Memory B cell (primary cell): ENCODE measurements around the gene SFXN2.

Experiments
- ATAC-seq: fragments of 150-1000 bp; cut with Tn5 transposase; 2 replicates; pipeline ENCODE4 v1.10.0; 2021; ENCODE audit warnings: low read depth, mild to moderate bottlenecking, moderate library complexity
- DNase-seq, 2 donors: peaks; one replicate each; pipeline ENCODE4 v3.0.0; 2022; ENCODE audit warnings: low spot score in 2 of 2
- H3K27ac Mint-ChIP-seq: one replicate; pipeline ENCODE4 v1.8.0; 2022; ENCODE audit warnings: mild to moderate bottlenecking, moderate library complexity, mixed read lengths
- H3K27me3 Mint-ChIP-seq: one replicate; pipeline ENCODE4 v1.8.0; 2022; ENCODE audit warnings: mixed read lengths
- H3K36me3 Mint-ChIP-seq: one replicate; pipeline ENCODE4 v1.8.0; 2022; ENCODE audit warnings: mild to moderate bottlenecking, mixed read lengths
- H3K4me1 Mint-ChIP-seq: one replicate; pipeline ENCODE4 v1.8.0; 2022; ENCODE audit warnings: mixed read lengths
- H3K4me3 Mint-ChIP-seq: one replicate; pipeline ENCODE4 v1.8.0; 2022; ENCODE audit warnings: mild to moderate bottlenecking, moderate library complexity, mixed read lengths
- H3K9me3 Mint-ChIP-seq: one replicate; pipeline ENCODE4 v1.8.0; 2022; ENCODE audit warnings: mixed read lengths

SFXN2 gene

DNA sequence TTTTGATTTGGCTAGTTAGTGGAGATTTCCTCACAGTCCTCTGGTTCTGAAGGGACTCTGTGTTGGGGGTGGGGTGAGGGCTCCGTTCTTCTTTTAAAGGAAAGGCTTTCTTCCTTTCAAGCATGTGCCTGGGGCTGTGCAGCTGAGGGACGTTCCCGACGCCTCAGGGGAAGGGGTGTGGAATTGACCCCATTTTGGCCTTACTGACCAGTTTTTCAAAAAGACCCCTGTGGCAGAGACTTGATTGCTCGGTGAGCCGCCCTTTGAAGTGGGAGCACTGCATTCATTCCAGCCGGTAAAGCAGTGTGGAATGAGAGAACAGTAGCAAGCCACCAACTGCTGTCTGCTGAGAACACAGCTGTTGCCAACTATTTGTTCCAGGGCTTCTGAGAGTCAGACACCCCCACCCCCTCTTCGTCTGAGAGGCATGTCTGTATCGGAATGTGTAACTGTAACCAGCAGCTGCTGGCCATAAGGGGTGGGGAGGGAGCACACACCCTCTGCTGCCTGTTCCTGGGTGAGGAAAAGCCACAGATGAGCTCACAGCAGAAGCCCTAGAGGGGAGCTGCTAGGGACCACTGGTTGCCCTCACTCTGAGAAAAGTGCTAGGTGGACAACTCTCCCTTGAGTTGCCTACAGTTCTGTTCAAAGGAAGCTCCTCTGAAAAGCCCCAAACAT, 62.5 kb downstream of the SFXN2 start:
- Mint-ChIP-seq H3K36me3 (peaks cover 4% of the 10 kb centered on the region), H3K9me3 (no peaks in the 10 kb centered on the region), H3K27me3 (no peaks in the 10 kb centered on the region), H3K4me1 (peaks cover 26% of the 10 kb centered on the region), H3K27ac (no peak overlapping the region), H3K4me3 (no peak overlapping the region)
- no peak for DNase-seq
- ATAC-seq, result no peak

DNA sequence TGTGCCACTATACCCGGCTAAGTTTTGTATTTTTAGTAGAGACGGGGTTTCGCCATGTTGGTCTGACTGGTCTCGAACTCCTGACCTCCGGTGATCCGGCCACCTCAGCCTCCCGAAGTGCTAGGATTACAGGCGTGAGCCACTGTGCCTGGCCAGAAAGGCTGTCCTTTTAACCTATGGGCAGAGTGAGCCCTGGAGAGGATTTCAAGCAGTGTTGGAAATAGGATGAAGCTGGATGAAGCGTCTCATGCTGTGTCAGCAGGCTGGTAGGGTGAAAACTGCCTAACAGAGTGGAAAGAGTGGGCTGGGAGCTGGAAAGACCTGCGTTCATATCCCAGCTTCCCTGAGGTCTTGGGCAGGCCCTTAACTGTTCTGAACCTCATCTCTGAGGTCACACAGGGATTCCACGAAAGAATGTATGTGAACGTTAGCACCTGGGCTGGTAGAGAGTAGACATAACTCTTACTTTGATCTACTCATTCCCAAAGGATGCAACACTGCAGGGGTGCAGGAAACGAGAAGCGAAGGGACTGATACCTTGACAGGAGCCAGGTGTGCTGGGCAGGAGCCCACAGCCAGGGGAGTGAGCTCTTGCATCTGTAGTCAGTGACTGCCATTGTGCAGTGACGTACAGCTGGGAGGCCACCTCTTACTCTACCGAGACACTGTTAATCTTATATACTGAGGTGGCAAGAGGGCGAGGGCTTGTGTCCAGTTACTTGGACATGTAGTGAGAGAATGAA, 63.4 kb downstream of the SFXN2 start:
- DNase-seq (no peak), ATAC-seq (no peak)
- Mint-ChIP-seq H3K27ac (no peak overlapping the region), H3K4me3 (no peak overlapping the region), H3K4me1 (peaks cover 30% of the 10 kb centered on the region), H3K9me3 (no peaks in the 10 kb centered on the region), H3K36me3 (peaks cover 4% of the 10 kb centered on the region), H3K27me3 (no peaks in the 10 kb centered on the region)

DNA sequence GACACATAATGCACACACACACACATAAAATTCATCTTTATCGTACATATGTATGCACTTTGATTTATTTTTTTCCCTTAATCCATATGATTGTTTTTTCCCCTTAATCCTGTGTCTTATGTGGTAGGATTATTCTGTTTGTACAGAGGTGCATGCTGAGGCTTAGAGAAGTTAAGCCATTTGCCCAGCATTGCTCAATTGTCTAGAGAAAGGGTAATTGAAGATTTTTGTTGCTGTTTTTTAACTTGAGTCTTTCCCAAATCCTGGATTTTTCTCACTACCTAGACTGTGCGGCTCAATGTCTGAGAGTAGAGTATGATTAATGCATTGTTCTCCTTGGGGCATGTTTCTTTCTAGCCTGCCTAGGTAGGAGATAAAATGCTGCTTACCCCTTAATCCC, 64.3 kb downstream of the SFXN2 start:
- Mint-ChIP-seq H3K9me3 (no peaks in the 10 kb centered on the region), H3K4me1 (peaks cover 36% of the 10 kb centered on the region)
- DNase-seq, result no peak

DNA sequence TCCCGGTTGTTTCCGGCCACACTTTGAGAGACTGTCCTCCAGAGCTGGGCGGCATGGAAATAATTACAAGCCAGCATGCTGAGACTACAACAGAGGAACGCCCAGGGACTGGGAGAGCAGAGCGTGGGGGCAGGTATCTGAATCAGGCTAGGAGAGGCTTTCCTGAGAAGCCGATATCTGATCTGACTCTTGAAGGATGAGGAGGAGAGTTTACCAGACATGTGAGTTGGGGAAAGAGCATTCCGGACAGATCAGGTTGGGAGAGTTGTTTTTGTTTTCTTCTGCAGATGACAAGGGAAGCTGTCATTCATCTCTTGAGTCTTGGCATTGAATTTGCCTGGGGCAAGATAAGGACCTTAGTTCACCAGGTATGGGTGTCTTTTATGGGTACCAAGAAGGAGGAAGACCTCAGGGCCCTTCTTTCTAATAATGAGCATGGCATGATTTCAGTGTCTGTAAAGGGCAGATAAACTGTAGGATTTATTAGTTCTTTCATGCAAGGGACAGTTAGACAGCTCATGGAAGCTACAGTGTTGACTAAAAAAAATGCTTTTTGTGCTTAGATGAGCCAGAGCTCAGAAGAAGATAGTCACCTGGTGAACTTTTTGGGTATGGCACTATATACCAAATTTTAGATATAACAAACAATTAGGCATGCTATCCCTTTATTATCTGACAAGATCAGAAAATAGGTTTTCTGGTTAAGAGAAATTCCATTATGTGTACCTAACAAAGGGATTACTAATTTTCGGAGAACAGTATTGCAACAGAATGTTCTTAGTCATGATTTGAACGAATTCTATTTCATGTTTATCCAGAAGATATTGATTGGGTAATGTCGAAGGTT, 65.5 kb downstream of the SFXN2 start:
- H3K4me1 Mint-ChIP-seq, result peaks cover 31% of the 10 kb centered on the region
- no peak overlapping the region for H3K27ac Mint-ChIP-seq
- H3K36me3 Mint-ChIP-seq, result peaks cover 6% of the 10 kb centered on the region
- no peak overlapping the region for H3K4me3 Mint-ChIP-seq
- no peaks in the 10 kb centered on the region for H3K9me3 Mint-ChIP-seq
- DNase-seq (no peak), ATAC-seq (no peak)
- no peaks in the 10 kb centered on the region for H3K27me3 Mint-ChIP-seq

More for the DNA sequence above, 64.3 kb downstream of the SFXN2 start:
- Mint-ChIP-seq H3K27ac (no peak overlapping the region), H3K4me3 (no peak overlapping the region), H3K27me3 (no peaks in the 10 kb centered on the region), H3K36me3 (peaks cover 6% of the 10 kb centered on the region)
- ATAC-seq, result no peak

DNA sequence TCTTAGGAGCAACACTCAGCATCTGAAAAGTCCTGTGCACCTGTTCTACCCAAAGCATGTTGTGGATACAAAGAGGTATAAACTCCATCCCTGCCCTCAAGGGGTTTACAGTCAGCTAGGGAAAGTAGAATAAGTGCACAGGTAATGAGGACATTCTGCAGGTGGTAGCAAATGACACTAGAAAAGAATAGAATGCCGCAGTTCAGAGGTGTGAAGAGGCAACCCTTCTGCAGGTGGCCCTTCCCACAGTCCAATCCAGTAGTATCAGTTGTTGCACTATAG, 66.0 kb downstream of the SFXN2 start:
- peaks cover 29% of the 10 kb centered on the region for H3K4me1 Mint-ChIP-seq
- H3K27me3 Mint-ChIP-seq, result no peaks in the 10 kb centered on the region
- no peaks in the 10 kb centered on the region for H3K9me3 Mint-ChIP-seq

DNA sequence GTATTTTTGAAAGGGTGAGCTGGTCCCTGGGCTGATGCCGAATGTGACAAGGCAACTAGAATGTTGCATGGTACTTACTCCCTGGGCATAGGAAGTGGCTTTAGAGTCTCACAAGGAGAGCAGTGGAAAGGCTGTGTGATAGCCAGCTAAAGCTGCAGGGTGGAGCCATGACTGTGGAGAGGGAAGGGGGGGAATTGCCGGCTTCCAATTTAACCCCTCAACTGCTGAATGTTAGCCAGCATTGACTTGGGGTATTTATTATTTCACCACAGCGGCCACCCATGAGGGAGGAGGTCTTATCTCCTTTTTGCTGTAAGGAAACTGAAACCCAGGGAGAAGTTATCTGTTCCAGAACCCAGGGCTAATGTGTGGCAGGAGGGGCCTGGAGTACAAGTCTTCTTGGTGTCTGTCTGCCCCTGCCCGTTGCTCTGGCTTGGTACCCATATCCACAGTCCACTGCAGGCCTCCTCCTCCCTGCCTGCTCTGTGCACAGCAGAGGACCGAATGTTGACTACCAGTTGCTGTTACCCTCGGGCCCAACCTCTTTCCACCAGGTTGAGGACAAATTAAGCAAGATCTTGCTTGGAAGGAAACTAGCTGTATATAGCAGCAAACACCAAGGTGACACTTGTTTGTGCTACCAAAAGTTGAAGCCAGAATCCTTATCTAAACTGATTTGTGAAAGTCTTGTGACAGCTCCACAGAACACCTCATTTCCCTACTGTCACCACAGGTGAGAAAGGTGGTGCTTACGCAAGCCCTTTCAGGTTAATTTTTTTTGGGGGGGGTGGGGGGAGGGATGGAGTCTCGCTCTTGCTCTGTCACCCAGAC, 66.9 kb downstream of the SFXN2 start:
- Mint-ChIP-seq H3K4me3 (no peak overlapping the region), H3K36me3 (peaks cover 6% of the 10 kb centered on the region), H3K27me3 (no peaks in the 10 kb centered on the region), H3K4me1 (peaks cover 37% of the 10 kb centered on the region), H3K27ac (no peak overlapping the region), H3K9me3 (no peaks in the 10 kb centered on the region)
- DNase-seq, result no peak
- ATAC-seq, result no peak

More for the DNA sequence above, 66.0 kb downstream of the SFXN2 start:
- DNase-seq (no peak), ATAC-seq (no peak)
- H3K4me3 Mint-ChIP-seq, result no peak overlapping the region
- H3K27ac Mint-ChIP-seq, result no peak overlapping the region
- peaks cover 6% of the 10 kb centered on the region for H3K36me3 Mint-ChIP-seq

DNA sequence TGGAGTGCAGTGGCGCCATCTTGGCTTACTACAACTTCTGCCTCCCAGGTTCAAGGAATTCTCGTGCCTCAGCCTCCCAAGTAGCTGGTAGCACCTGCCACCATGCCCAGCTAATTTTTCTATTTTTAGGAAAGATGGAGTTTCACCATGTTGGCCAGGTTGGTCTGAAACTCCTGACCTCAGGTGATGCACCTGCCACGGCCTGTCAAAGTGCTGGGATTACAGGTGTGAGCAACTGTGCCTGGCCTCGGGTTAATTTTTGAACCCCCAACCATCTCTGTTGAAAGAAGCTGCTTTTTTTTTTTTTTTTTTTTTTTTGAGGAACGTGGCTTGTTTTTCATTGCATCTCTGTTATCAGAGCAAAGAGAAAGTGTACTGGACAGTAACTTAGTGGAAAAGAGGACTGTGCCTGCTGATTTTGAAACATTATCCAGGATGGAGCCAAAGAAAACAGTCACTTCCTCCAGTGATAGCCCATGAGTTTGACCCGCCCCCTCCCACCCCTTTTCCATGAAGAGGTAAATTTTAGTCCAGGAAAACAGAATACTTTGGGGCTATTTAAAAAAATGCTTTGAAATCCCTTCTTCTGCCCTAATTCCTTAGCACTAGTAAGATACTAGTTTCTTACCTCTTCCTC, 67.6 kb downstream of the SFXN2 start:
- DNase-seq (no peak), ATAC-seq (no peak)
- peaks cover 6% of the 10 kb centered on the region for H3K36me3 Mint-ChIP-seq
- H3K27ac Mint-ChIP-seq, result no peak overlapping the region
- H3K27me3 Mint-ChIP-seq, result no peaks in the 10 kb centered on the region
- H3K4me3 Mint-ChIP-seq, result no peak overlapping the region
- H3K4me1 Mint-ChIP-seq, result peaks cover 40% of the 10 kb centered on the region
- H3K9me3 Mint-ChIP-seq, result no peaks in the 10 kb centered on the region

DNA sequence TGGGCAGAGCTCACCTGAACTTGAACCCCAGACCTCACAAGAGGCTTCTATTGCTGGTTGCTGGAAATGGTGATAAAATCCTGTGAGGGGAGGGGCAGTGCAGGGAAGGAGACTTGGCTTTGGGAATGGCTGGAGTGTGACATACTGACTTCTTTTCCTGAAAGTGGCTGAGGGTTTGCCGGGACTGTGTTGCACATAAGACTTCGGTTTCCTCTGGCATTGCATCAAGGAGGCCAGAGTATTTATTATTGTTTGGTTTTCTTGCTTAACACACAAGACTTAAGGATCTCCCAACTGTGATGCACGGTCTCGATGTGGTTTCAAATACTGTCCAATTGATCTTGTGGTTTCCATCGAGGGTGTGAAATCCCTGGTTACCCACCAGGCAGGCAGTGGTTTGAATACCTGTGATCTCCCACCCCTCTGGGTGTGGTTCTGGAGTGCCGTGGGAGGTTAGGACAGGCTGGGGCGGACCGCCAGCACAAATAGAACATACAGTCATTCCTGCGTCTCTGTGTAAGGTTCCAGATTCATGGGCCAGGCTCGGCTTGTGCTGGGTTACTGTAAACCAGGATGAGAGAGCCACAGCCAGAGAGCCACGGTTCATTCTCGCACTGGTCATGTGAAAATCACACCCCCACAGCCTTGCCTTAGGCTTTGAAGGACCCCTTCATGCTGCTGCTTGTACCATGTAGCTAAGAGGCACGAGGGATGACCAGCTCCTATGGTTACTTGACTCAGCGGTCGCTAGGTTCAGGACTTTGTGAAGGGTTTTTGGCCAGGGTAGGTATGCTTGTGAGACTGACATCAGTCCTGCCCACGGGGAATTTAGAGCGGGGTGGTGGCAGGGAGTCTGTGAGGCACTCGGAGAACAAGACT, 68.5 kb downstream of the SFXN2 start:
- no peak overlapping the region for H3K4me3 Mint-ChIP-seq
- no peaks in the 10 kb centered on the region for H3K27me3 Mint-ChIP-seq
- DNase-seq, result no peak
- H3K36me3 Mint-ChIP-seq, result peaks cover 10% of the 10 kb centered on the region
- ATAC-seq, result no peak
- H3K27ac Mint-ChIP-seq, result no peak overlapping the region
- H3K4me1 Mint-ChIP-seq, result peaks cover 42% of the 10 kb centered on the region
- H3K9me3 Mint-ChIP-seq, result no peaks in the 10 kb centered on the region

DNA sequence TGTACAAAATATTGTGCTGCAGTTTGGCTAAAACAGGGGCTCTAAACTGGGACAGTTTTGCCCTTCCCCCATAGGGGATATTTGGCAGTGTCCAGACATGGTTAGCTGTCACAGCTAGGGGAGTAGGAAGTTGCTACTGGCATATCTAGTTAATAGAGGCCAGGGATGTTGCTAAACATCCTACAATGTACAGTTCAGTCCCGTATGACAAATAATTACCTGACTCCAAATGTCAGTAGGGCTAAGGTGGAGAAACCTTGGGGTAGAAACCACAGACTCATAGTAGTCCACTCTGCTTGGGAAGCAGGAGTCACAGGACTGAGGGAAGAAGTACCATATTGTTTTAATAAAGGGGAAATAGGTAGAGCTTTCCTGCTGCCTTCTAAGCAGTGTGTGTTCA, 69.1 kb downstream of the SFXN2 start:
- DNase-seq, result no peak
- no peak overlapping the region for H3K27ac Mint-ChIP-seq
- H3K27me3 Mint-ChIP-seq, result no peaks in the 10 kb centered on the region
- peaks cover 10% of the 10 kb centered on the region for H3K36me3 Mint-ChIP-seq
- H3K4me1 Mint-ChIP-seq, result peaks cover 37% of the 10 kb centered on the region
- H3K4me3 Mint-ChIP-seq, result no peak overlapping the region
- no peak for ATAC-seq
- no peaks in the 10 kb centered on the region for H3K9me3 Mint-ChIP-seq

DNA sequence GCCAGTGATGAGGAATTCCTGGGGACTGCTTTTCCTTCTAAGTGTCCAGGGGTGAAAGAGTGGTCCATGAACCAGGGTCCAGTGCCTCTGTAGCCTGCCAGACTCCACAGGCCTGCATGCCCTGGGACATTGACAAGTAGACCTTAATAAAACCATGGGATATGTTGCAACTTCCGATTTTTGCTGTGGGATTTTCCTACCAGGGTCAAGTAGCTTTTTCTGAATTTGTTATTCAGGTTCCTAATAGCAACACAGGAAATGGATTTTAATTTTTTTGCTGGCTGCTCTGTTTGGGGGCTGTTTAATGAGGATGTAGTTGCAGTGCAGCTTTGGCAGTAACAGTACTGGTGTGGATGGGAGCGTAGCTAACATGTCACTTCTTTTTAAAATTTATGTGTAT, 71.4 kb downstream of the SFXN2 start:
- H3K27me3 Mint-ChIP-seq, result no peaks in the 10 kb centered on the region
- H3K4me1 Mint-ChIP-seq, result peaks cover 36% of the 10 kb centered on the region
- H3K36me3 Mint-ChIP-seq, result peaks cover 17% of the 10 kb centered on the region
- no peak overlapping the region for H3K4me3 Mint-ChIP-seq
- peak overlapping the region; percentile 4 for H3K27ac Mint-ChIP-seq
- DNase-seq, result no peak
- no peak for ATAC-seq
- H3K9me3 Mint-ChIP-seq, result peaks cover 5% of the 10 kb centered on the region

DNA sequence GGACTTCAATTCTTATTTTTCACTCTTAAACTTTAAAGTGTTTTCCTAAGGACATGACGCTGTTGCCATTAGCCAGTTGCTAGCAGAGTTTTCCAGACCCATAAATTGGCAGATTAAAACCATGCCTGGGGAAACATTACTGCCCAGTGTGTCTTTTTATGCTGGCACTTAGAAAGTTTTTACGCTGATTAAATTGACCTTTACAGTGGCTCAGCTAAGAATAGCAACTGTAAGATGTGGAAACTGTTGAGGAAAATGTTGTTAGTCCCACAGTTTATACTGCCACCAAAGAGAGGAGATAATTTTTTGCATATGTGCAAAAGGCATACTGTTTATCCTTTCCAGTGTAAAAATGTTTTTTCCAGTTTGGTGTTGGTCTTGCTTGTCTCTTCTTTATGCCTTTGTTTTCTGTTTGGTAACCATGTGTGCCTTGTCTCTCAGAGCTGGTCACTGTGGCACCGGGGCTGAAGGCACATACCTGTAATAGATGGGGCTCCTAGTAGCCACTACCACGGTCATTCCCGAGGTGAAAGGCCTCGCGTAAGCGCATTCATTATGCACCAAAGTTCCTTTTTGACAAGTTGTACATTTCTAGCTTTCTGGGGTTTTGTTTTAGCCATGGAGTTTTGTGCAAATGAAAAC, 77.4 kb downstream of the SFXN2 start:
- DNase-seq (no peak), ATAC-seq (no peak)
- no peak overlapping the region for H3K27ac Mint-ChIP-seq
- peaks cover 5% of the 10 kb centered on the region for H3K9me3 Mint-ChIP-seq
- H3K4me3 Mint-ChIP-seq, result no peak overlapping the region
- H3K4me1 Mint-ChIP-seq, result peaks cover 32% of the 10 kb centered on the region
- H3K27me3 Mint-ChIP-seq, result no peaks in the 10 kb centered on the region
- peaks cover 16% of the 10 kb centered on the region for H3K36me3 Mint-ChIP-seq
